ENCODE data around the gene CCNH.

Gene CCNH

GRCh38 chr5:87403899-87404298 is 8.8 kb downstream of the CCNH start:
- DNase-seq (ENCODE audit: low read depth in 2 of 2) = no peak

- no peak for DNase-seq (ENCODE audit: low read depth in 2 of 2)
These were observed 9.3 kb downstream of the CCNH start for GRCh38 chr5:87403409-87403808.

- no peak for DNase-seq (ENCODE audit: low read depth in 2 of 2)
These were observed 11.1 kb downstream of the CCNH start for GRCh38 chr5:87401626-87402025.

GRCh38 chr5:87400305-87400899 is 12.3 kb downstream of the CCNH start:
- DNase-seq (ENCODE audit: low read depth in 2 of 2) = no peak

- DNase-seq (ENCODE audit: low read depth in 2 of 2) = no peak
These were observed 13.0 kb downstream of the CCNH start for GRCh38 chr5:87399720-87400119.

- no peak for DNase-seq (ENCODE audit: low read depth in 2 of 2)
These were observed 13.6 kb downstream of the CCNH start for GRCh38 chr5:87398981-87399614.

GRCh38 chr5:87394411-87395165 is 18.1 kb downstream of the CCNH start:
- DNase-seq (ENCODE audit: low read depth in 2 of 2) = no peak

- peak; percentile 65 to 69 for DNase-seq (ENCODE audit: low read depth in 2 of 2)
These were observed 19.4 kb downstream of the CCNH start for GRCh38 chr5:87393331-87393730.

- no peak for DNase-seq (ENCODE audit: low read depth in 2 of 2)
These were observed 19.9 kb downstream of the CCNH start for GRCh38 chr5:87392801-87393200.

GRCh38 chr5:87392170-87392569 is 20.6 kb downstream of the CCNH start:
- no peak for DNase-seq (ENCODE audit: low read depth in 2 of 2)

- no peak for DNase-seq (ENCODE audit: low read depth in 2 of 2)
These were observed 22.0 kb downstream of the CCNH start for GRCh38 chr5:87390576-87391199.

- no peak for DNase-seq (ENCODE audit: low read depth in 2 of 2)
These were observed 22.7 kb downstream of the CCNH start for GRCh38 chr5:87390075-87390474.

GRCh38 chr5:87389296-87390034 is 23.3 kb downstream of the CCNH start:
- no peak for DNase-seq (ENCODE audit: low read depth in 2 of 2)

- DNase-seq (ENCODE audit: low read depth in 2 of 2) = no peak
These were observed 24.6 kb downstream of the CCNH start for GRCh38 chr5:87388129-87388528.

- no peak for DNase-seq (ENCODE audit: low read depth in 2 of 2)
These were observed 26.9 kb downstream of the CCNH start for GRCh38 chr5:87385802-87386201.

- no peak for DNase-seq (ENCODE audit: low read depth in 2 of 2)
These were observed 29.5 kb downstream of the CCNH start for GRCh38 chr5:87383216-87383615.

GRCh38 chr5:87382224-87382623 is 30.5 kb downstream of the CCNH start:
- DNase-seq (ENCODE audit: low read depth in 2 of 2) = no peak

GRCh38 chr5:87372705-87373104 is 40.0 kb downstream of the CCNH start:
- DNase-seq (ENCODE audit: low read depth in 2 of 2) = no peak

- DNase-seq (ENCODE audit: low read depth in 2 of 2) = no peak
These were observed 43.3 kb downstream of the CCNH start for GRCh38 chr5:87369431-87369830.

GRCh38 chr5:87368601-87369000 is 44.1 kb downstream of the CCNH start:
- no peak for DNase-seq (ENCODE audit: low read depth in 2 of 2)

GRCh38 chr5:87367243-87367642 is 45.5 kb downstream of the CCNH start:
- no peak for DNase-seq (ENCODE audit: low read depth in 2 of 2)

Measured in fibroblast of skin of left quadriceps (primary cell).